ENCODE results near the gene TCEAL5.

Gene TCEAL5

GRCh38 chrX:103256651-103257050, 19.9 kb downstream of the TCEAL5 start:
- TF ChIP-seq CTCF (IDR thresholded peaks at IDR 0.05; ENCODE audit: insufficient read depth, low read length, poor library complexity, severe bottlenecking): no peak
- Histone ChIP-seq H3K4me3 (replicated peaks; ENCODE audit: low read depth, low read length) (no peak overlapping the region), H3K36me3 (ENCODE audit: control insufficient read depth, insufficient read depth, low read length) (no peaks in the 10 kb centered on the region), H3K27me3 (replicated peaks; ENCODE audit: control insufficient read depth, insufficient read depth, low read length) (no peaks in the 10 kb centered on the region)
- DNase-seq (ENCODE audit: extremely low read depth, insufficient read length): no peak

- DNase-seq (ENCODE audit: extremely low read depth, insufficient read length): peak; percentile 34
These were observed 21.5 kb downstream of the TCEAL5 start, which contains the start of gene TCEAL8 for GRCh38 chrX:103254921-103255493. TCEAL8 (minus strand) TSS chrX:103255155; CDS start chrX:103253979, 1,176 bp downstream.

GRCh38 chrX:103254171-103254824, 22.3 kb downstream of the TCEAL5 start:
- DNase-seq (ENCODE audit: extremely low read depth, insufficient read length): peak; percentile 50
- Histone ChIP-seq H3K36me3 (ENCODE audit: control insufficient read depth, insufficient read depth, low read length) (no peaks in the 10 kb centered on the region), H3K4me3 (replicated peaks; ENCODE audit: low read depth, low read length) (peak overlapping the region; percentile 72), H3K27me3 (replicated peaks; ENCODE audit: control insufficient read depth, insufficient read depth, low read length) (no peaks in the 10 kb centered on the region)
- TF ChIP-seq CTCF (IDR thresholded peaks at IDR 0.05; ENCODE audit: insufficient read depth, low read length, poor library complexity, severe bottlenecking): no peak

More at GRCh38 chrX:103254921-103255493, 21.5 kb downstream of the TCEAL5 start, which contains the start of gene TCEAL8:
- Histone ChIP-seq H3K4me3 (replicated peaks; ENCODE audit: low read depth, low read length) (peak within 1 kb of the TSS; percentile 72), H3K27me3 (replicated peaks; ENCODE audit: control insufficient read depth, insufficient read depth, low read length) (no peaks in the 10 kb centered on the region), H3K36me3 (ENCODE audit: control insufficient read depth, insufficient read depth, low read length) (no peaks in the 10 kb centered on the region)
- TF ChIP-seq CTCF (IDR thresholded peaks at IDR 0.05; ENCODE audit: insufficient read depth, low read length, poor library complexity, severe bottlenecking): no peak

GRCh38 chrX:103253608-103254007, 22.9 kb downstream of the TCEAL5 start:
- H3K36me3 ChIP-seq (ENCODE audit: control insufficient read depth, insufficient read depth, low read length): no peaks in the 10 kb centered on the region
- H3K27me3 ChIP-seq (replicated peaks; ENCODE audit: control insufficient read depth, insufficient read depth, low read length): no peaks in the 10 kb centered on the region
- DNase-seq (ENCODE audit: extremely low read depth, insufficient read length): no peak
- TF ChIP-seq CTCF (IDR thresholded peaks at IDR 0.05; ENCODE audit: insufficient read depth, low read length, poor library complexity, severe bottlenecking): no peak
- H3K4me3 ChIP-seq (replicated peaks; ENCODE audit: low read depth, low read length): peak overlapping the region; percentile 72; the same call in 1 of the 2 replicates

- no peak overlapping the region for H3K4me3 ChIP-seq (replicated peaks; ENCODE audit: low read depth, low read length)
- TF ChIP-seq CTCF (IDR thresholded peaks at IDR 0.05; ENCODE audit: insufficient read depth, low read length, poor library complexity, severe bottlenecking): no peak
- DNase-seq (ENCODE audit: extremely low read depth, insufficient read length): no peak
- no peaks in the 10 kb centered on the region for H3K36me3 ChIP-seq (ENCODE audit: control insufficient read depth, insufficient read depth, low read length)
- no peaks in the 10 kb centered on the region for H3K27me3 ChIP-seq (replicated peaks; ENCODE audit: control insufficient read depth, insufficient read depth, low read length)
These were observed 25.6 kb downstream of the TCEAL5 start for GRCh38 chrX:103250977-103251376.
